HCT116 (cell line): ENCODE measurements around the gene PLCD3. TPM values are rescaled to one million over a fixed set of nuclear protein-coding genes. Genes with fewer than 3 reads are reported as not detected.

Experiments used
- ATAC-seq: fragments of 200-7000 bp; cut with Tn5 transposase; 2 replicates; pipeline ENCODE4 v1.9.1; 2020; ENCODE audit warnings: mild to moderate bottlenecking, moderate library complexity
- BruUV-seq: library from RNA; stranded (reverse); fragments of 400-500 nt; replicated peaks from 2 replicates; lab custom pipeline; 2021; lab: Mats Ljungman, UMichigan
- CTCF ChIA-PET: fragments of 300-600 bp; sonication (Branson Sonifier 250); formaldehyde crosslinking; loops from one replicate; lab custom pipeline; 2021; ENCODE audit warnings: antibody characterized with exemption; lab: Charles Lee
- POLR2A ChIA-PET: fragments of 300-600, 350-600 bp; sonication (Branson Sonifier 250); formaldehyde crosslinking; loops from one replicate; lab custom pipeline; 2021; ENCODE audit warnings: antibody characterized with exemption; lab: Charles Lee
- RAD21 ChIA-PET, 2 experiments: fragments of 300-600 bp; sonication (Branson Sonifier 250); formaldehyde crosslinking; loops; one replicate each; lab custom pipeline; 2023; ENCODE audit warnings: low total read pairs in 2 of 2; ENCODE audit not compliant: uncharacterized antibody in 2 of 2, unreplicated experiment in 2 of 2, low non-redundant PET in 1 of 2; lab: Charles Lee
- DNase-seq: peaks from one replicate; pipeline ENCODE4 v3.0.0-alpha.2; 2010; ENCODE audit warnings: low read depth, low spot score
- H2AFZ ChIP-seq: fragments of 200-600 bp; shearing (Covaris generic), sonication (generic); 2 replicates; pipeline ENCODE4 v1.6.1; 2017; ENCODE audit warnings: low read depth, mixed run types, mixed read lengths, antibody characterized with exemption, low read length; ENCODE audit not compliant: poor library complexity, severe bottlenecking
- H3K27ac ChIP-seq: 2 replicates; pipeline ENCODE4 v1.5.1; 2012; ENCODE audit warnings: low read depth, low read length
- H3K27me3 ChIP-seq: fragments of 200-600 bp; sonication (generic); 2 replicates; pipeline ENCODE4 v1.6.1; 2016; ENCODE audit warnings: mixed run types, low read length, mixed read lengths; ENCODE audit not compliant: insufficient read depth
- H3K36me3 ChIP-seq, 2 experiments: fragments of 200-500 bp in 1 of 2; fragments of 200-600 bp in 1 of 2; sonication (Bioruptor generic) in 1 of 2; sonication (generic) in 1 of 2; 2 replicates each; pipeline versions ENCODE4 v1.5.1 to v1.6.1; 2014 to 2016; ENCODE audit warnings: low read length in 2 of 2, inconsistent platforms in 1 of 2, mixed read lengths in 1 of 2, mixed run types in 1 of 2; ENCODE audit not compliant: insufficient read depth in 2 of 2, control insufficient read depth in 1 of 2
- H3K4me1 ChIP-seq, 2 experiments: fragments of 200-600 bp in 1 of 2; sonication (generic) in 1 of 2; 2 replicates each; pipeline versions ENCODE4 v1.5.1 to v1.6.1; 2012 to 2017; ENCODE audit warnings: low read length in 2 of 2, inconsistent platforms in 1 of 2, mild to moderate bottlenecking in 1 of 2, mixed read lengths in 1 of 2, mixed run types in 1 of 2, moderate library complexity in 1 of 2; ENCODE audit not compliant: insufficient read depth in 2 of 2, control insufficient read depth in 1 of 2
- H3K4me2 ChIP-seq: fragments of 200-600 bp; sonication (generic); 2 replicates; pipeline ENCODE4 v1.6.1; 2017; ENCODE audit warnings: mixed run types, low read length, mixed read lengths
- H3K4me3 ChIP-seq, 2 experiments: fragments of 200-600 bp in 1 of 2; sonication (generic) in 1 of 2; replicated peaks in 1 of 2; 2 replicates each; pipeline ENCODE4 v1.5.1; 2011 to 2016; ENCODE audit warnings: low read length in 2 of 2, control low read depth in 1 of 2, low read depth in 1 of 2, mild to moderate bottlenecking in 1 of 2, mixed read lengths in 1 of 2, mixed run types in 1 of 2
- H3K79me2 ChIP-seq: fragments of 200-600 bp; sonication (generic); 2 replicates; pipeline ENCODE4 v1.6.1; 2017; ENCODE audit warnings: mild to moderate bottlenecking, mixed run types, low read length, moderate library complexity, mixed read lengths; ENCODE audit not compliant: insufficient read depth
- H3K9ac ChIP-seq: fragments of 200-600 bp; sonication (generic); 2 replicates; pipeline ENCODE4 v1.6.1; 2016; ENCODE audit warnings: low read length, mixed read lengths
- H3K9me2 ChIP-seq: fragments of 200-600 bp; sonication (generic), shearing (Covaris generic); 2 replicates; pipeline ENCODE4 v1.6.1; 2017; ENCODE audit warnings: mixed run types, mild to moderate bottlenecking, moderate library complexity; ENCODE audit not compliant: insufficient read depth
- H3K9me3 ChIP-seq, 2 experiments: fragments of 200-500 bp in 1 of 2; fragments of 200-600 bp in 1 of 2; sonication (Bioruptor generic) in 1 of 2; sonication (generic) in 1 of 2; 2 replicates each; pipeline ENCODE4 v1.6.1; 2014 to 2017; ENCODE audit warnings: low read length in 2 of 2, mixed read lengths in 2 of 2, inconsistent platforms in 1 of 2, low read depth in 1 of 2, mild to moderate bottlenecking in 1 of 2, mixed run types in 1 of 2, moderate library complexity in 1 of 2; ENCODE audit not compliant: control insufficient read depth in 1 of 2, insufficient read depth in 1 of 2
- H4K20me1 ChIP-seq: fragments of 200-600 bp; sonication (generic), shearing (Covaris generic); 2 replicates; pipeline ENCODE4 v1.6.1; 2017; ENCODE audit warnings: mixed run types, mild to moderate bottlenecking, moderate library complexity; ENCODE audit not compliant: insufficient read depth
- ATF3 ChIP-seq: IDR thresholded peaks from 2 replicates; pipeline ENCODE4 v1.6.1; 2012
- CBX3 ChIP-seq: IDR thresholded peaks from 2 replicates; pipeline ENCODE4 v1.6.1; 2012; ENCODE audit warnings: low read depth
- CEBPB ChIP-seq: IDR thresholded peaks from 2 replicates; pipeline ENCODE4 v1.6.1; 2012; ENCODE audit warnings: low read depth
- EGR1 ChIP-seq: IDR thresholded peaks from 2 replicates; pipeline ENCODE4 v1.6.1; 2012; ENCODE audit warnings: low read depth
- EZH2 ChIP-seq: fragments of 200-600 bp; sonication (generic); IDR thresholded peaks from 2 replicates; pipeline ENCODE4 v1.6.1; 2017; ENCODE audit warnings: antibody characterized with exemption, mixed run types
- JUND ChIP-seq: IDR thresholded peaks from 2 replicates; pipeline ENCODE4 v1.6.1; 2012
- SIN3A ChIP-seq: IDR thresholded peaks from 2 replicates; pipeline ENCODE4 v1.6.1; 2012; ENCODE audit warnings: low read depth
- TCF7L2 ChIP-seq: IDR thresholded peaks from 2 replicates; pipeline ENCODE4 v1.7.0; 2011; ENCODE audit warnings: borderline replicate concordance, inconsistent platforms; ENCODE audit not compliant: insufficient read depth, insufficient read length; ENCODE audit errors: extremely low read depth
- ZNF274 ChIP-seq: fragments of 200-500 bp; sonication (Bioruptor generic); IDR thresholded peaks from 2 replicates; pipeline ENCODE4 v1.6.1; 2014; ENCODE audit warnings: mild to moderate bottlenecking, low read depth, low read length, inconsistent platforms
- intact Hi-C: fragments of 100-400 bp; cut with micrococcal nuclease; formaldehyde crosslinking; loops from 2 replicates; pipeline ENCODE4 v1.10.0; 2022
- total RNA-seq: library from RNA; stranded (reverse); gene quantifications from one replicate; pipeline ENCODE4 v1.2.1, GENCODE V29; 2021; ENCODE audit not compliant: unreplicated experiment
- TF ChIP-seq, protein P1 (sequence below), 3 experiments: fragments of 200-600 bp in 1 of 3; sonication (generic) in 1 of 3; IDR thresholded peaks in 2 of 3; conservative IDR thresholded peaks in 1 of 3; 2 replicates each; pipeline ENCODE4 v1.5.1; 2012 to 2017; ENCODE audit warnings: low read depth in 2 of 3, low read length in 2 of 3, antibody characterized with exemption in 1 of 3, borderline replicate concordance in 1 of 3, control low read depth in 1 of 3, mild to moderate bottlenecking in 1 of 3, mixed read lengths in 1 of 3, mixed run types in 1 of 3, moderate library complexity in 1 of 3; ENCODE audit not compliant: insufficient read depth in 1 of 3
- TF ChIP-seq, protein P2 (sequence below): IDR thresholded peaks from 2 replicates; pipeline ENCODE4 v1.6.1; 2012; ENCODE audit warnings: low read depth
- TF ChIP-seq, protein P3 (sequence below): IDR thresholded peaks from 2 replicates; pipeline ENCODE4 v1.6.1; 2012

Gene PLCD3
- total RNA-seq, 1 experiment from 2014 or later, result 197 TPM

GRCh38 chr17:45118691-45119090 lies 13.6 kb downstream of the PLCD3 start (continued):
- TF ChIP-seq, protein P1, sequence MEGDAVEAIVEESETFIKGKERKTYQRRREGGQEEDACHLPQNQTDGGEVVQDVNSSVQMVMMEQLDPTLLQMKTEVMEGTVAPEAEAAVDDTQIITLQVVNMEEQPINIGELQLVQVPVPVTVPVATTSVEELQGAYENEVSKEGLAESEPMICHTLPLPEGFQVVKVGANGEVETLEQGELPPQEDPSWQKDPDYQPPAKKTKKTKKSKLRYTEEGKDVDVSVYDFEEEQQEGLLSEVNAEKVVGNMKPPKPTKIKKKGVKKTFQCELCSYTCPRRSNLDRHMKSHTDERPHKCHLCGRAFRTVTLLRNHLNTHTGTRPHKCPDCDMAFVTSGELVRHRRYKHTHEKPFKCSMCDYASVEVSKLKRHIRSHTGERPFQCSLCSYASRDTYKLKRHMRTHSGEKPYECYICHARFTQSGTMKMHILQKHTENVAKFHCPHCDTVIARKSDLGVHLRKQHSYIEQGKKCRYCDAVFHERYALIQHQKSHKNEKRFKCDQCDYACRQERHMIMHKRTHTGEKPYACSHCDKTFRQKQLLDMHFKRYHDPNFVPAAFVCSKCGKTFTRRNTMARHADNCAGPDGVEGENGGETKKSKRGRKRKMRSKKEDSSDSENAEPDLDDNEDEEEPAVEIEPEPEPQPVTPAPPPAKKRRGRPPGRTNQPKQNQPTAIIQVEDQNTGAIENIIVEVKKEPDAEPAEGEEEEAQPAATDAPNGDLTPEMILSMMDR (IDR thresholded peaks at IDR 0.05 in 2 of 3, conservative IDR thresholded peaks at IDR 0.05 in 1 of 3; ENCODE audit: borderline replicate concordance in 1 of 3, insufficient read depth in 1 of 3, low read depth in 2 of 3, low read length in 2 of 3), result no peak

DNA sequence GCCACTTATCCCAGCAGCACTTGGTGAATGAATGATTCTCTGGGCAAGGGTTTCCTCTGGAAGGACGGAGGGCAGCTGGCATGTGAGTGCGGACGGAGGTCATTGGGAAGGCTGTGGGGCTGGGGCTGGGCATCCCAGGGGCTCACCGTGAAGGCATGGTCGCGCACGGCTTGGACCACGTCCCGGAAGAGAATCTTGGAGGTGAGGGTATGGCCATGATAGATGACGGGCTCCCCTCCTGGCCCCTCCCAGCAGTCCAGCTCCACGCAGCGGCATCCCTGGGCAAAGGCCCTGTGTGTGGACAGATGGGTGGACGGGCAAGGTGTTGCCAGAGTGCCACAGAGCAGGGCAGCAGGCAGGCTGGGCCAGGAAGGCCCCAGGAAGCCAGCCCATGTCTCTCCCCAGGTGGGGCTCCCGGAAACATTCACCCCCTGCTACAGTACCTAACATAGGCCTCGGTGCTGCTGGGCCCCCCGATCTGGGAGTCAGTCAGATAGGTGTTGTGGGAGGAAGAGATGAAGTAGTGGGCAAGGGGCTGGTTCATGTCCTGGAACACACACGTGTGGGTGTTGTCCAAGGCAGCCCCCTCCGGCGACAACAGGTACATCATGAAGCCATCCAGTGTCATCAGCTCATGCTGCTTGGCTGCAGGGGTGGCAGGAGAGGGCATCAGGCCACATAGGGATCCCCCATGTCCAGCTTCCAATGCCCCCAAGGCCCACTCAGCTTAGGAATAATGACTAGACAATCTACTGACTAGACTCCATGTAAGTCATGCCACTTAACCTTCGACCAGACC lies 14.3 kb downstream of the PLCD3 start:
- CTCF ChIA-PET, result no interaction called here
- Histone ChIP-seq H3K9me3 (no peaks in the 10 kb centered on the region), H3K4me3 (no peak overlapping the region), H3K27me3 (no peaks in the 10 kb centered on the region), H4K20me1 (no peaks in the 10 kb centered on the region), H3K9ac (no peak overlapping the region), H2AFZ (no peak overlapping the region), H3K4me2 (no peak overlapping the region), H3K27ac (no peak overlapping the region), H3K9me2 (no peaks in the 10 kb centered on the region), H3K4me1 (peaks cover 14 to 17% of the 10 kb centered on the region in 2 experiments), H3K79me2 (peaks cover 17% of the 10 kb centered on the region), H3K36me3 (peaks cover 0 to 11% of the 10 kb centered on the region in 2 experiments; a peak in 2 of 4 replicates)
- DNase-seq (no peak), ATAC-seq (no peak)
- intact Hi-C loops, result no loop called here
- BruUV-seq, result no TSS peak
- RAD21 ChIA-PET, result no interaction called here
- POLR2A ChIA-PET, result interaction anchor here (0.8 kb wide), 1 partner anchor 43 kb away, joined by 3 read pairs; the partner anchor contains the start of gene HEXIM2
- TF ChIP-seq EGR1 (no peak), TCF7L2 (no peak), ZNF274 (no peak), CEBPB (no peak), CBX3 (no peak), SIN3A (no peak), ATF3 (no peak), EZH2 (no peak), JUND (no peak)
- TF ChIP-seq, protein P2, sequence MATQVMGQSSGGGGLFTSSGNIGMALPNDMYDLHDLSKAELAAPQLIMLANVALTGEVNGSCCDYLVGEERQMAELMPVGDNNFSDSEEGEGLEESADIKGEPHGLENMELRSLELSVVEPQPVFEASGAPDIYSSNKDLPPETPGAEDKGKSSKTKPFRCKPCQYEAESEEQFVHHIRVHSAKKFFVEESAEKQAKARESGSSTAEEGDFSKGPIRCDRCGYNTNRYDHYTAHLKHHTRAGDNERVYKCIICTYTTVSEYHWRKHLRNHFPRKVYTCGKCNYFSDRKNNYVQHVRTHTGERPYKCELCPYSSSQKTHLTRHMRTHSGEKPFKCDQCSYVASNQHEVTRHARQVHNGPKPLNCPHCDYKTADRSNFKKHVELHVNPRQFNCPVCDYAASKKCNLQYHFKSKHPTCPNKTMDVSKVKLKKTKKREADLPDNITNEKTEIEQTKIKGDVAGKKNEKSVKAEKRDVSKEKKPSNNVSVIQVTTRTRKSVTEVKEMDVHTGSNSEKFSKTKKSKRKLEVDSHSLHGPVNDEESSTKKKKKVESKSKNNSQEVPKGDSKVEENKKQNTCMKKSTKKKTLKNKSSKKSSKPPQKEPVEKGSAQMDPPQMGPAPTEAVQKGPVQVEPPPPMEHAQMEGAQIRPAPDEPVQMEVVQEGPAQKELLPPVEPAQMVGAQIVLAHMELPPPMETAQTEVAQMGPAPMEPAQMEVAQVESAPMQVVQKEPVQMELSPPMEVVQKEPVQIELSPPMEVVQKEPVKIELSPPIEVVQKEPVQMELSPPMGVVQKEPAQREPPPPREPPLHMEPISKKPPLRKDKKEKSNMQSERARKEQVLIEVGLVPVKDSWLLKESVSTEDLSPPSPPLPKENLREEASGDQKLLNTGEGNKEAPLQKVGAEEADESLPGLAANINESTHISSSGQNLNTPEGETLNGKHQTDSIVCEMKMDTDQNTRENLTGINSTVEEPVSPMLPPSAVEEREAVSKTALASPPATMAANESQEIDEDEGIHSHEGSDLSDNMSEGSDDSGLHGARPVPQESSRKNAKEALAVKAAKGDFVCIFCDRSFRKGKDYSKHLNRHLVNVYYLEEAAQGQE, result no peak
- TF ChIP-seq, protein P1 (IDR thresholded peaks at IDR 0.05 in 2 of 3, conservative IDR thresholded peaks at IDR 0.05 in 1 of 3; ENCODE audit: borderline replicate concordance in 1 of 3, insufficient read depth in 1 of 3, low read depth in 2 of 3, low read length in 2 of 3), result no peak
- TF ChIP-seq, protein P3, sequence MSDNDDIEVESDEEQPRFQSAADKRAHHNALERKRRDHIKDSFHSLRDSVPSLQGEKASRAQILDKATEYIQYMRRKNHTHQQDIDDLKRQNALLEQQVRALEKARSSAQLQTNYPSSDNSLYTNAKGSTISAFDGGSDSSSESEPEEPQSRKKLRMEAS, result no peak
